Measurements from ENCODE around the gene OR4D10. TPM values are rescaled to one million over a fixed set of nuclear protein-coding genes. Genes with fewer than 3 reads are reported as not detected.

OR4D10 gene
- polyA plus RNA-seq, 1 donor from 2014 or later, result not detected

GRCh38 chr11:59456661-59457060 lies 16.5 kb upstream of the OR4D10 start, which contains the start of gene OR4D6 (continued):
- no peak for TF ChIP-seq MXI1 (conservative IDR thresholded peaks at IDR 0.05; ENCODE audit: poor library complexity, severe bottlenecking)

GRCh38 chr11:59459916-59460315 lies 13.2 kb upstream of the OR4D10 start:
- Histone ChIP-seq H3K79me2 (replicated peaks; ENCODE audit: insufficient read depth, low read length) (no peaks in the 10 kb centered on the region), H3K9me2 (ENCODE audit: insufficient read depth, low read length) (no peaks in the 10 kb centered on the region), H3K27me3 (ENCODE audit: insufficient read depth, low read depth, low read length) (no peaks in the 10 kb centered on the region), H3K4me3 (ENCODE audit: low read length) (no peak overlapping the region), H2AFZ (ENCODE audit: low read depth, low read length) (no peak overlapping the region), H3F3A (ENCODE audit: insufficient read depth, low read length, poor library complexity, severe bottlenecking) (no peaks in the 10 kb centered on the region), H3K9ac (ENCODE audit: low read length) (no peak overlapping the region), H4K20me1 (ENCODE audit: insufficient read depth) (no peaks in the 10 kb centered on the region), H3K36me3 (ENCODE audit: insufficient read depth, low read length) (no peaks in the 10 kb centered on the region), H3K4me2 (ENCODE audit: low read length) (no peak overlapping the region), H3K9me3 (ENCODE audit: low read length) (no peaks in the 10 kb centered on the region), H3K27ac (ENCODE audit: low read length) (no peak overlapping the region)
- TF ChIP-seq MXI1 (conservative IDR thresholded peaks at IDR 0.05; ENCODE audit: poor library complexity, severe bottlenecking) (no peak), RAD21 (conservative IDR thresholded peaks at IDR 0.05) (no peak), CTCF (IDR thresholded peaks at IDR 0.05; ENCODE audit: poor library complexity, severe bottlenecking) (no peak), EZH2 (IDR thresholded peaks at IDR 0.05; ENCODE audit: borderline replicate concordance, insufficient read depth, low read length, poor library complexity, severe bottlenecking) (no peak), SMC3 (conservative IDR thresholded peaks at IDR 0.05; ENCODE audit: poor library complexity) (no peak), EP300 (conservative IDR thresholded peaks at IDR 0.05; ENCODE audit: poor library complexity, severe bottlenecking) (no peak), TAF1 (IDR thresholded peaks at IDR 0.05; ENCODE audit: low read depth) (no peak), POLR2AphosphoS5 (IDR thresholded peaks at IDR 0.05) (no peak)
- TF ChIP-seq, protein P1, sequence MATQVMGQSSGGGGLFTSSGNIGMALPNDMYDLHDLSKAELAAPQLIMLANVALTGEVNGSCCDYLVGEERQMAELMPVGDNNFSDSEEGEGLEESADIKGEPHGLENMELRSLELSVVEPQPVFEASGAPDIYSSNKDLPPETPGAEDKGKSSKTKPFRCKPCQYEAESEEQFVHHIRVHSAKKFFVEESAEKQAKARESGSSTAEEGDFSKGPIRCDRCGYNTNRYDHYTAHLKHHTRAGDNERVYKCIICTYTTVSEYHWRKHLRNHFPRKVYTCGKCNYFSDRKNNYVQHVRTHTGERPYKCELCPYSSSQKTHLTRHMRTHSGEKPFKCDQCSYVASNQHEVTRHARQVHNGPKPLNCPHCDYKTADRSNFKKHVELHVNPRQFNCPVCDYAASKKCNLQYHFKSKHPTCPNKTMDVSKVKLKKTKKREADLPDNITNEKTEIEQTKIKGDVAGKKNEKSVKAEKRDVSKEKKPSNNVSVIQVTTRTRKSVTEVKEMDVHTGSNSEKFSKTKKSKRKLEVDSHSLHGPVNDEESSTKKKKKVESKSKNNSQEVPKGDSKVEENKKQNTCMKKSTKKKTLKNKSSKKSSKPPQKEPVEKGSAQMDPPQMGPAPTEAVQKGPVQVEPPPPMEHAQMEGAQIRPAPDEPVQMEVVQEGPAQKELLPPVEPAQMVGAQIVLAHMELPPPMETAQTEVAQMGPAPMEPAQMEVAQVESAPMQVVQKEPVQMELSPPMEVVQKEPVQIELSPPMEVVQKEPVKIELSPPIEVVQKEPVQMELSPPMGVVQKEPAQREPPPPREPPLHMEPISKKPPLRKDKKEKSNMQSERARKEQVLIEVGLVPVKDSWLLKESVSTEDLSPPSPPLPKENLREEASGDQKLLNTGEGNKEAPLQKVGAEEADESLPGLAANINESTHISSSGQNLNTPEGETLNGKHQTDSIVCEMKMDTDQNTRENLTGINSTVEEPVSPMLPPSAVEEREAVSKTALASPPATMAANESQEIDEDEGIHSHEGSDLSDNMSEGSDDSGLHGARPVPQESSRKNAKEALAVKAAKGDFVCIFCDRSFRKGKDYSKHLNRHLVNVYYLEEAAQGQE (IDR thresholded peaks at IDR 0.05; ENCODE audit: borderline replicate concordance), result no peak

- H3K4me2 ChIP-seq (ENCODE audit: low read length), result no peak overlapping the region
- H3K9me3 ChIP-seq (ENCODE audit: low read length), result no peaks in the 10 kb centered on the region
- no peaks in the 10 kb centered on the region for H3K36me3 ChIP-seq (ENCODE audit: insufficient read depth, low read length)
- no peaks in the 10 kb centered on the region for H3K27me3 ChIP-seq (ENCODE audit: insufficient read depth, low read depth, low read length)
- H3F3A ChIP-seq (ENCODE audit: insufficient read depth, low read length, poor library complexity, severe bottlenecking), result no peaks in the 10 kb centered on the region
- no peak for TF ChIP-seq EZH2 (IDR thresholded peaks at IDR 0.05; ENCODE audit: borderline replicate concordance, insufficient read depth, low read length, poor library complexity, severe bottlenecking)
- no peak for TF ChIP-seq MXI1 (conservative IDR thresholded peaks at IDR 0.05; ENCODE audit: poor library complexity, severe bottlenecking)
- TF ChIP-seq, protein P1 (IDR thresholded peaks at IDR 0.05; ENCODE audit: borderline replicate concordance), result no peak
- TF ChIP-seq POLR2AphosphoS5 (IDR thresholded peaks at IDR 0.05), result no peak
- TF ChIP-seq RAD21 (conservative IDR thresholded peaks at IDR 0.05), result no peak
- TF ChIP-seq EP300 (conservative IDR thresholded peaks at IDR 0.05; ENCODE audit: poor library complexity, severe bottlenecking), result no peak
- no peak for TF ChIP-seq TAF1 (IDR thresholded peaks at IDR 0.05; ENCODE audit: low read depth)
- H3K27ac ChIP-seq (ENCODE audit: low read length), result no peak overlapping the region
- no peak overlapping the region for H3K4me3 ChIP-seq (ENCODE audit: low read length)
- no peak overlapping the region for H3K9ac ChIP-seq (ENCODE audit: low read length)
- H2AFZ ChIP-seq (ENCODE audit: low read depth, low read length), result no peak overlapping the region
- no peaks in the 10 kb centered on the region for H4K20me1 ChIP-seq (ENCODE audit: insufficient read depth)
- no peaks in the 10 kb centered on the region for H3K79me2 ChIP-seq (replicated peaks; ENCODE audit: insufficient read depth, low read length)
- no peaks in the 10 kb centered on the region for H3K9me2 ChIP-seq (ENCODE audit: insufficient read depth, low read length)
Measured at GRCh38 chr11:59463190-59463641, 9.9 kb upstream of the OR4D10 start.
